GM12878 (cell line): ENCODE measurements around the gene POU2AF2. TPM values are rescaled to one million over a fixed set of nuclear protein-coding genes. Genes with fewer than 3 reads are reported as not detected.
A peak's percentile ranks its signal among the peaks of the same experiment; 100 is the strongest.

Experiments
- ATAC-seq: fragments of 200-7000 bp; cut with Tn5 transposase; 3 replicates; pipeline ENCODE4 v1.9.1; 2020; ENCODE audit warnings: mild to moderate bottlenecking, moderate library complexity
- BruUV-seq: library from RNA; stranded (reverse); fragments of 400-500 nt; replicated peaks from 2 replicates; lab custom pipeline; 2021; lab: Mats Ljungman, UMichigan
- CTCF ChIA-PET: fragments of 300-600 bp; sonication (Branson Sonifier 250); formaldehyde crosslinking; extraction: SDS; loops from one replicate; lab custom pipeline; 2021; ENCODE audit warnings: inconsistent platforms; lab: Yijun Ruan, JAX
- POLR2A ChIA-PET: fragments of 350-600 bp; formaldehyde crosslinking; extraction: SDS; loops from one replicate; lab custom pipeline; 2021; ENCODE audit warnings: inconsistent platforms; lab: Charles Lee
- RAD21 ChIA-PET: fragments of 300-600 bp; sonication (Branson Sonifier 250); formaldehyde crosslinking; loops from one replicate; lab custom pipeline; 2023; ENCODE audit warnings: antibody characterized with exemption; ENCODE audit not compliant: unreplicated experiment; lab: Charles Lee
- SMC1A ChIA-PET: fragments of 300-600 bp; sonication (Branson Sonifier 250); formaldehyde crosslinking; loops from one replicate; lab custom pipeline; 2023; ENCODE audit not compliant: unreplicated experiment, uncharacterized antibody; lab: Charles Lee
- DNase-seq: peaks from one replicate; pipeline ENCODE4 v3.0.0-alpha.2; 2011; ENCODE audit warnings: low read depth, low spot score
- FAIRE-seq: peaks from 3 replicates; lab custom pipeline; 2011; peaks lifted over from hg19 to GRCh38; lab: Jason Lieb, UNC
- H2AFZ ChIP-seq: 2 replicates; pipeline ENCODE4 v1.6.0; 2011; ENCODE audit warnings: low read depth, low read length, control low read depth; ENCODE audit not compliant: control insufficient read depth
- H3K27ac ChIP-seq: 2 replicates; pipeline ENCODE4 v1.5.1; 2011; ENCODE audit warnings: control low read depth; ENCODE audit not compliant: control insufficient read depth, insufficient read depth
- H3K27me3 ChIP-seq, 2 experiments: replicated peaks in 1 of 2; 2 replicates each; pipeline versions ENCODE4 v1.6.0 to v1.6.1; 2011; ENCODE audit warnings: low read length in 1 of 2; ENCODE audit not compliant: control insufficient read depth in 2 of 2, insufficient read depth in 2 of 2
- H3K36me3 ChIP-seq, 2 experiments: 2 replicates each; pipeline ENCODE4 v1.5.1; 2011; ENCODE audit warnings: low read length in 1 of 2; ENCODE audit not compliant: control insufficient read depth in 2 of 2, insufficient read depth in 2 of 2
- H3K4me1 ChIP-seq: 2 replicates; pipeline ENCODE4 v1.6.1; 2011; ENCODE audit warnings: mild to moderate bottlenecking, low read length, moderate library complexity, mixed read lengths; ENCODE audit not compliant: control insufficient read depth, insufficient read depth
- H3K4me2 ChIP-seq: 2 replicates; pipeline ENCODE4 v1.6.0; 2011; ENCODE audit warnings: control low read depth; ENCODE audit not compliant: control insufficient read depth, insufficient read depth
- H3K4me3 ChIP-seq: fragments of 200-600 bp; sonication (generic); 2 replicates; pipeline ENCODE4 v1.5.1; 2016
- H3K79me2 ChIP-seq: 2 replicates; pipeline ENCODE4 v1.6.0; 2011; ENCODE audit warnings: low read length; ENCODE audit not compliant: control insufficient read depth, insufficient read depth
- H3K9ac ChIP-seq: 2 replicates; pipeline ENCODE4 v1.8.0; 2011; ENCODE audit warnings: low read length, control low read depth, mixed read lengths; ENCODE audit not compliant: control insufficient read depth, insufficient read depth
- H3K9me3 ChIP-seq: replicated peaks from 3 replicates; pipeline ENCODE4 v1.5.1; 2011; ENCODE audit warnings: mild to moderate bottlenecking, low read length; ENCODE audit not compliant: control insufficient read depth, insufficient read depth
- H4K20me1 ChIP-seq: 2 replicates; pipeline ENCODE4 v1.6.0; 2011; ENCODE audit not compliant: control insufficient read depth, insufficient read depth
- BMI1 ChIP-seq: fragments of 450-650 bp; IDR thresholded peaks from 2 replicates; pipeline ENCODE4 v1.6.1; 2016; ENCODE audit warnings: mild to moderate bottlenecking, moderate library complexity, borderline replicate concordance
- CEBPB ChIP-seq, 2 experiments: fragments of 150-350 bp in 1 of 2; IDR thresholded peaks; 2 replicates each; pipeline ENCODE4 v1.6.1; 2012 to 2014; ENCODE audit warnings: low read depth in 2 of 2, low read length in 2 of 2, borderline replicate concordance in 1 of 2, inconsistent platforms in 1 of 2
- CHD4 ChIP-seq: fragments of 200-600 bp; sonication (generic); IDR thresholded peaks from 2 replicates; pipeline ENCODE4 v1.6.1; 2016; ENCODE audit warnings: mild to moderate bottlenecking
- EZH2 ChIP-seq: IDR thresholded peaks from 2 replicates; pipeline ENCODE4 v1.6.1; 2012; ENCODE audit warnings: low read depth, mild to moderate bottlenecking, control low read depth, inconsistent platforms, low read length, borderline replicate concordance; ENCODE audit not compliant: control insufficient read depth
- FOXK2 ChIP-seq: fragments of 450-650 bp; IDR thresholded peaks from 2 replicates; pipeline ENCODE4 v1.6.1; 2017; ENCODE audit warnings: mild to moderate bottlenecking, moderate library complexity
- HSF1 ChIP-seq: fragments of 150-350 bp; IDR thresholded peaks from 2 replicates; pipeline ENCODE4 v1.6.1; 2014; ENCODE audit warnings: mild to moderate bottlenecking, low read depth, low read length
- IRF3 ChIP-seq: fragments of 450-650 bp; IDR thresholded peaks from 2 replicates; pipeline ENCODE4 v1.6.1; 2014; ENCODE audit warnings: mild to moderate bottlenecking
- MEF2B ChIP-seq: fragments of 450-650 bp; IDR thresholded peaks from 2 replicates; pipeline ENCODE4 v1.6.1; 2018; ENCODE audit warnings: mild to moderate bottlenecking, moderate library complexity; ENCODE audit not compliant: partially characterized antibody, poor library complexity, severe bottlenecking
- MXI1 ChIP-seq: fragments of 150-350 bp; IDR thresholded peaks from 2 replicates; pipeline ENCODE4 v1.6.1; 2011; ENCODE audit warnings: low read depth, mild to moderate bottlenecking, inconsistent platforms, low read length, improper control_type of control experiment
- NFIC ChIP-seq: IDR thresholded peaks from 2 replicates; pipeline ENCODE4 v1.6.1; 2012; ENCODE audit warnings: low read depth, mild to moderate bottlenecking, inconsistent platforms, low read length, moderate library complexity
- NR2C1 ChIP-seq: fragments of 450-650 bp; IDR thresholded peaks from 2 replicates; pipeline ENCODE4 v1.6.1; 2017; ENCODE audit warnings: antibody characterized with exemption, mild to moderate bottlenecking, moderate library complexity
- NR2C2 ChIP-seq: IDR thresholded peaks from 2 replicates; pipeline ENCODE4 v1.6.1; 2011; ENCODE audit warnings: borderline replicate concordance, low read depth; ENCODE audit not compliant: control insufficient read depth, insufficient read length
- PBX3 ChIP-seq: IDR thresholded peaks from 2 replicates; pipeline ENCODE4 v1.6.1; 2011; ENCODE audit warnings: mild to moderate bottlenecking, low read depth, low read length, moderate library complexity; ENCODE audit not compliant: insufficient replicate concordance
- RELA ChIP-seq: fragments of 450-650 bp; IDR thresholded peaks from 2 replicates; pipeline ENCODE4 v1.8.0; 2014; ENCODE audit warnings: borderline replicate concordance; ENCODE audit not compliant: partially characterized antibody
- SUPT20H ChIP-seq: IDR thresholded peaks from 2 replicates; pipeline ENCODE4 v1.6.1; 2011; ENCODE audit warnings: low read depth, mild to moderate bottlenecking, low read length, moderate library complexity, borderline replicate concordance; ENCODE audit not compliant: control insufficient read depth
- YY1 ChIP-seq: IDR thresholded peaks from 2 replicates; pipeline ENCODE4 v1.6.1; 2011; ENCODE audit warnings: low read depth, mild to moderate bottlenecking, low read length
- WGBS: methylation state at CpG from one replicate; pipeline ENCODE4 v1.1.6; 2016; ENCODE audit warnings: low lambda C conversion rate; ENCODE audit not compliant: insufficient replicate concordance, insufficient coverage; ENCODE audit errors: missing lambda C conversion rate; 5-methylcytosine and 5-hydroxymethylcytosine counted together
- in situ Hi-C: fragments of 300-500 bp; cut with MboI; formaldehyde crosslinking; loops from 9 replicates; pipeline ENCODE4 v1.14.3; 2018; ENCODE audit warnings: mixed read lengths
- intact Hi-C: fragments of 100-400 bp; cut with micrococcal nuclease; formaldehyde crosslinking; loops from one replicate; pipeline ENCODE4 v1.14.2; 2022; ENCODE audit not compliant: unreplicated experiment
- polyA plus RNA-seq, 11 experiments: library from polyadenylated mRNA; depleted of rRNA in 4 of 11; unstranded in 6 of 11; stranded (reverse) in 5 of 11; fragments of >200 nt; fragmentation: Nextera tagmentation in 4 of 11; fragmentation: Illumina TruSeq in 1 of 11; extraction: Ambion mirVana in 4 of 11; extraction: Trizol in 1 of 11; gene quantifications; 1 replicate in 1 of 11; 2 replicates in 10 of 11; pipeline versions ENCODE4 v1.2.1 to v1.2.3, GENCODE V29; 2011 to 2016; ENCODE audit warnings: inconsistent platforms in 2 of 11, missing spikeins in 2 of 11, low read depth in 1 of 11
- total RNA-seq, 4 experiments: library from RNA; depleted of rRNA in 3 of 4; stranded (reverse); fragments of >200 nt in 3 of 4; fragmentation: Illumina TruSeq in 1 of 4; extraction: Trizol in 1 of 4; gene quantifications; 2 replicates each; pipeline versions ENCODE4 v1.2.1 to v1.2.3, GENCODE V29; 2013 to 2021

The POU2AF2 gene
- total and polyA plus RNA-seq, 10 of the 15 experiments (the other 5 are each of a cell fraction or from before 2014, with no cell fraction given), result not detected

- DNase-seq, result no peak
- CTCF ChIA-PET, result interaction anchor here (0.7 to 13.8 kb wide), 13 partner anchors 11 to 180 kb away, joined by 3 to 680 read pairs (median 5); no protein-coding TSS in a partner anchor
- Histone ChIP-seq H3K27ac (no peak overlapping the region), H3K9ac (no peak overlapping the region), H2AFZ (peak overlapping the region; percentile 20; the same call in 1 of the 2 replicates), H3K36me3 (no peaks in the 10 kb centered on the region), H4K20me1 (no peaks in the 10 kb centered on the region), H3K79me2 (no peaks in the 10 kb centered on the region), H3K4me1 (no peaks in the 10 kb centered on the region), H3K4me2 (no peak overlapping the region), H3K4me3 (no peak overlapping the region), H3K9me3 (no peaks in the 10 kb centered on the region), H3K27me3 (peaks cover 0 to 3% of the 10 kb centered on the region in 2 experiments; a peak in 2 of 4 replicates)
- FAIRE-seq, result no peak
- in situ Hi-C loops (loop anchor here (5.0 kb wide), 1 partner anchor 138 kb away; no protein-coding TSS in a partner anchor), intact Hi-C loops (loop anchor here (1.0 to 5.0 kb wide), 5 partner anchors 63 to 162 kb away; partner anchors contain the start of gene POU2AF1)
- POLR2A ChIA-PET, result interaction anchor here (0.7 kb wide), 1 partner anchor 139 kb away, joined by 3 read pairs; no protein-coding TSS in a partner anchor
- WGBS, result 11% methylated on average over 30 of the region's 33 CpGs
- RAD21 ChIA-PET, result interaction anchor here (0.7 to 7.2 kb wide), 8 partner anchors 25 to 835 kb away, joined by 3 to 322 read pairs (median 4); partner anchors contain the start of gene POU2AF1
- ATAC-seq, result peak; percentile 30; the same call in 2 of the 3 replicates
- SMC1A ChIA-PET, result interaction anchor here (0.9 to 12.6 kb wide), 8 partner anchors 11 to 163 kb away, joined by 3 to 455 read pairs (median 8); no protein-coding TSS in a partner anchor
- no TSS peak for BruUV-seq
- TF ChIP-seq NR2C2, result no peak
- no peak for TF ChIP-seq IRF3
- no peak for TF ChIP-seq NFIC
- no peak for TF ChIP-seq SUPT20H
- no peak for TF ChIP-seq MEF2B
- TF ChIP-seq MXI1, result no peak
- TF ChIP-seq HSF1, result no peak
- TF ChIP-seq NR2C1, result no peak
- TF ChIP-seq CHD4, result no peak
- TF ChIP-seq FOXK2, result no peak
- no peak for TF ChIP-seq PBX3
- no peak for TF ChIP-seq BMI1
- TF ChIP-seq EZH2, result no peak
- no peak for TF ChIP-seq CEBPB (IDR thresholded peaks at IDR 0.05; ENCODE audit: borderline replicate concordance in 1 of 2, low read depth in 2 of 2, low read length in 2 of 2)
- TF ChIP-seq RELA, result no peak
- no peak for TF ChIP-seq YY1
These were observed 38.5 kb downstream of the POU2AF2 start for GRCh38 chr11:111283945-111284481.
